ENCODE results near the gene TRIM45.

The TRIM45 gene

GRCh38 chr1:117150316-117150715 is 28.8 kb upstream of the TRIM45 start:
- H3K27ac ChIP-seq (ENCODE audit: low read length) = no peak overlapping the region

GRCh38 chr1:117147856-117148588 is 26.5 kb upstream of the TRIM45 start:
- no peak overlapping the region for H3K4me2 ChIP-seq (ENCODE audit: low read length)
- no peaks in the 10 kb centered on the region for H3K79me2 ChIP-seq (ENCODE audit: low read length)
- H3K9ac ChIP-seq (ENCODE audit: low read length) = no peak overlapping the region
- H2AFZ ChIP-seq (ENCODE audit: low read depth, low read length) = no peak overlapping the region
- H4K20me1 ChIP-seq (ENCODE audit: insufficient read depth, low read length) = no peaks in the 10 kb centered on the region
- H3K27me3 ChIP-seq (ENCODE audit: low read depth, low read length) = peaks cover 9% of the 10 kb centered on the region; the same call in 1 of the 2 replicates
- no peaks in the 10 kb centered on the region for H3K36me3 ChIP-seq (replicated peaks; ENCODE audit: low read depth, low read length)
- H3K9me3 ChIP-seq (ENCODE audit: insufficient read depth, low read length) = no peaks in the 10 kb centered on the region
- H3K4me3 ChIP-seq (ENCODE audit: low read length) = no peak overlapping the region
- no peaks in the 10 kb centered on the region for H3K4me1 ChIP-seq (ENCODE audit: low read length)
- TF ChIP-seq EZH2phosphoT487 (IDR thresholded peaks at IDR 0.05; ENCODE audit: low read depth) = no peak
- no peak for TF ChIP-seq CTCF (IDR thresholded peaks at IDR 0.05; ENCODE audit: low read depth, low read length)
- H3K27ac ChIP-seq (ENCODE audit: low read length) = no peak overlapping the region

More at GRCh38 chr1:117150316-117150715, 28.8 kb upstream of the TRIM45 start:
- Histone ChIP-seq H2AFZ (ENCODE audit: low read depth, low read length) (no peak overlapping the region), H3K36me3 (replicated peaks; ENCODE audit: low read depth, low read length) (no peaks in the 10 kb centered on the region), H3K4me2 (ENCODE audit: low read length) (no peak overlapping the region), H3K4me3 (ENCODE audit: low read length) (no peak overlapping the region), H3K4me1 (ENCODE audit: low read length) (no peaks in the 10 kb centered on the region), H3K9me3 (ENCODE audit: insufficient read depth, low read length) (no peaks in the 10 kb centered on the region), H3K27me3 (ENCODE audit: low read depth, low read length) (peaks cover 9% of the 10 kb centered on the region; the same call in 1 of the 2 replicates), H3K79me2 (ENCODE audit: low read length) (no peaks in the 10 kb centered on the region), H3K9ac (ENCODE audit: low read length) (no peak overlapping the region), H4K20me1 (ENCODE audit: insufficient read depth, low read length) (no peaks in the 10 kb centered on the region)
- TF ChIP-seq CTCF (IDR thresholded peaks at IDR 0.05; ENCODE audit: low read depth, low read length) (peak; percentile 9; the same call in 1 of the 2 replicates), EZH2phosphoT487 (IDR thresholded peaks at IDR 0.05; ENCODE audit: low read depth) (no peak)

GRCh38 chr1:117147341-117147831 is 25.8 kb upstream of the TRIM45 start:
- Histone ChIP-seq H3K4me2 (ENCODE audit: low read length) (no peak overlapping the region), H3K9ac (ENCODE audit: low read length) (no peak overlapping the region), H3K9me3 (ENCODE audit: insufficient read depth, low read length) (no peaks in the 10 kb centered on the region), H3K27me3 (ENCODE audit: low read depth, low read length) (peaks cover 9% of the 10 kb centered on the region; the same call in 1 of the 2 replicates), H4K20me1 (ENCODE audit: insufficient read depth, low read length) (no peaks in the 10 kb centered on the region), H3K4me1 (ENCODE audit: low read length) (no peaks in the 10 kb centered on the region), H3K4me3 (ENCODE audit: low read length) (no peak overlapping the region), H3K36me3 (replicated peaks; ENCODE audit: low read depth, low read length) (no peaks in the 10 kb centered on the region), H2AFZ (ENCODE audit: low read depth, low read length) (no peak overlapping the region), H3K27ac (ENCODE audit: low read length) (no peak overlapping the region), H3K79me2 (ENCODE audit: low read length) (no peaks in the 10 kb centered on the region)
- TF ChIP-seq EZH2phosphoT487 (IDR thresholded peaks at IDR 0.05; ENCODE audit: low read depth) = no peak

GRCh38 chr1:117146575-117147340 is 25.2 kb upstream of the TRIM45 start:
- Histone ChIP-seq H3K9me3 (ENCODE audit: insufficient read depth, low read length) (no peaks in the 10 kb centered on the region), H3K4me3 (ENCODE audit: low read length) (no peak overlapping the region), H3K9ac (ENCODE audit: low read length) (no peak overlapping the region), H3K27ac (ENCODE audit: low read length) (no peak overlapping the region), H3K4me2 (ENCODE audit: low read length) (no peak overlapping the region), H3K27me3 (ENCODE audit: low read depth, low read length) (peaks cover 9% of the 10 kb centered on the region; the same call in 1 of the 2 replicates), H3K4me1 (ENCODE audit: low read length) (no peaks in the 10 kb centered on the region), H3K79me2 (ENCODE audit: low read length) (no peaks in the 10 kb centered on the region), H2AFZ (ENCODE audit: low read depth, low read length) (no peak overlapping the region), H3K36me3 (replicated peaks; ENCODE audit: low read depth, low read length) (no peaks in the 10 kb centered on the region), H4K20me1 (ENCODE audit: insufficient read depth, low read length) (no peaks in the 10 kb centered on the region)
- TF ChIP-seq EZH2phosphoT487 (IDR thresholded peaks at IDR 0.05; ENCODE audit: low read depth) (no peak), CTCF (IDR thresholded peaks at IDR 0.05; ENCODE audit: low read depth, low read length) (no peak)

Measured in OCI-LY3 (cell line).